ENCODE results near the gene LITAF.
"Not testable (repeated sequence)": the region's sequence is repeated elsewhere in the genome, so short reads cannot be mapped to it uniquely, and the experiment has no call there.

The LITAF gene

GRCh38 chr16:11601425-11601824 lies 14.7 kb upstream of the LITAF start:
- in situ Hi-C loops (cut with MboI; ENCODE audit: low sequenced_read_pairs): no loop called here

- in situ Hi-C loops (cut with MboI; ENCODE audit: low sequenced_read_pairs): no loop called here
These were observed 12.9 kb upstream of the LITAF start for GRCh38 chr16:11599579-11599978.

- in situ Hi-C loops (cut with MboI; ENCODE audit: low sequenced_read_pairs): no loop called here
These were observed 10.7 kb upstream of the LITAF start for GRCh38 chr16:11597235-11598095.

- in situ Hi-C loops (cut with MboI; ENCODE audit: low sequenced_read_pairs): no loop called here
These were observed 10.0 kb upstream of the LITAF start for GRCh38 chr16:11596572-11597226.

GRCh38 chr16:11593581-11593980 lies 6.9 kb upstream of the LITAF start:
- in situ Hi-C loops (cut with MboI; ENCODE audit: low sequenced_read_pairs): no loop called here

GRCh38 chr16:11593076-11593475 lies 6.4 kb upstream of the LITAF start:
- in situ Hi-C loops (cut with MboI; ENCODE audit: low sequenced_read_pairs): not testable (repeated sequence)

- in situ Hi-C loops (cut with MboI; ENCODE audit: low sequenced_read_pairs): not testable (repeated sequence)
These were observed 4.9 kb upstream of the LITAF start for GRCh38 chr16:11591630-11592029.

- in situ Hi-C loops (cut with MboI; ENCODE audit: low sequenced_read_pairs): no loop called here
These were observed 2.5 kb upstream of the LITAF start for GRCh38 chr16:11589198-11589550.

GRCh38 chr16:11588321-11589197 lies 1.8 kb upstream of the LITAF start:
- in situ Hi-C loops (cut with MboI; ENCODE audit: low sequenced_read_pairs): no loop called here

- in situ Hi-C loops (cut with MboI; ENCODE audit: low sequenced_read_pairs): no loop called here
These were observed 1.0 kb upstream of the LITAF start for GRCh38 chr16:11587643-11588247.

- in situ Hi-C loops (cut with MboI; ENCODE audit: low sequenced_read_pairs): no loop called here
These were observed 302 bp downstream of the LITAF start for GRCh38 chr16:11586378-11586855.

- in situ Hi-C loops (cut with MboI; ENCODE audit: low sequenced_read_pairs): no loop called here
These were observed 1.0 kb downstream of the LITAF start for GRCh38 chr16:11585460-11586377.

- in situ Hi-C loops (cut with MboI; ENCODE audit: low sequenced_read_pairs): no loop called here
These were observed 2.7 kb downstream of the LITAF start for GRCh38 chr16:11583889-11584565.

- in situ Hi-C loops (cut with MboI; ENCODE audit: low sequenced_read_pairs): no loop called here
These were observed 3.6 kb downstream of the LITAF start for GRCh38 chr16:11583166-11583565.

GRCh38 chr16:11582157-11582814 lies 4.4 kb downstream of the LITAF start:
- in situ Hi-C loops (cut with MboI; ENCODE audit: low sequenced_read_pairs): no loop called here

- in situ Hi-C loops (cut with MboI; ENCODE audit: low sequenced_read_pairs): no loop called here
These were observed 5.0 kb downstream of the LITAF start for GRCh38 chr16:11581678-11582077.

GRCh38 chr16:11580451-11581086 lies 6.2 kb downstream of the LITAF start:
- in situ Hi-C loops (cut with MboI; ENCODE audit: low sequenced_read_pairs): no loop called here

GRCh38 chr16:11577290-11577660 lies 9.4 kb downstream of the LITAF start:
- in situ Hi-C loops (cut with MboI; ENCODE audit: low sequenced_read_pairs): not testable (repeated sequence)
